HG03521 (cell line): ENCODE results near the gene NAA15.
A peak's percentile ranks its signal among the peaks of the same experiment; 100 is the strongest.
"Not testable (repeated sequence)": the region's sequence is repeated elsewhere in the genome, so short reads cannot be mapped to it uniquely, and the experiment has no call there.

ENCODE experiments used
- ATAC-seq: cut with Tn5 transposase; IDR thresholded peaks from one replicate; pipeline ENCODE4 v1.9.1; 2021; ENCODE audit warnings: mild to moderate bottlenecking, moderate library complexity; ENCODE audit not compliant: unreplicated experiment

Gene NAA15

GRCh38 chr4:139295942-139296299 lies 5.4 kb upstream of the NAA15 start:
- no peak for ATAC-seq

- ATAC-seq = no peak
Measured at GRCh38 chr4:139297001-139297410, 4.3 kb upstream of the NAA15 start.

DNA sequence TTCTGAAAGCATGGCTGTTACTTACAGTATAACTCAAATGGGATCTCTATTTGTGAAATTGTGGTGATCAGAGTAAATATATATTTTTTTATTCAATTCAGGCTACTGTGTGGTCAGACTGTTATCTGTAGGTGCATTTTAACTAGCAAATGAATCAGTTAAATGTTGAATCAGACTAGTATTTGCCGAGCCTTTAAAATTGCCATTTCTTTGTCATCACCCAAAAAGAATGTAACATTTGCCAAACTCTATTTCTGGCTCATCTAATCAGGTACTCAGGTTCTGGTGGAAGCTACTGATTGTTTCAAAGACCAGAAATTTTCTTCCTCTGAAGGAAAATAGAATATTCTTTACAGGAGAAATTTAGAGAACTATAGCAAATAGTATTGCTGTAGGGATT lies 1.8 kb upstream of the NAA15 start:
- no peak for ATAC-seq

- ATAC-seq = no peak
Measured at GRCh38 chr4:139300431-139301112, 733 bp upstream of the NAA15 start.

DNA sequence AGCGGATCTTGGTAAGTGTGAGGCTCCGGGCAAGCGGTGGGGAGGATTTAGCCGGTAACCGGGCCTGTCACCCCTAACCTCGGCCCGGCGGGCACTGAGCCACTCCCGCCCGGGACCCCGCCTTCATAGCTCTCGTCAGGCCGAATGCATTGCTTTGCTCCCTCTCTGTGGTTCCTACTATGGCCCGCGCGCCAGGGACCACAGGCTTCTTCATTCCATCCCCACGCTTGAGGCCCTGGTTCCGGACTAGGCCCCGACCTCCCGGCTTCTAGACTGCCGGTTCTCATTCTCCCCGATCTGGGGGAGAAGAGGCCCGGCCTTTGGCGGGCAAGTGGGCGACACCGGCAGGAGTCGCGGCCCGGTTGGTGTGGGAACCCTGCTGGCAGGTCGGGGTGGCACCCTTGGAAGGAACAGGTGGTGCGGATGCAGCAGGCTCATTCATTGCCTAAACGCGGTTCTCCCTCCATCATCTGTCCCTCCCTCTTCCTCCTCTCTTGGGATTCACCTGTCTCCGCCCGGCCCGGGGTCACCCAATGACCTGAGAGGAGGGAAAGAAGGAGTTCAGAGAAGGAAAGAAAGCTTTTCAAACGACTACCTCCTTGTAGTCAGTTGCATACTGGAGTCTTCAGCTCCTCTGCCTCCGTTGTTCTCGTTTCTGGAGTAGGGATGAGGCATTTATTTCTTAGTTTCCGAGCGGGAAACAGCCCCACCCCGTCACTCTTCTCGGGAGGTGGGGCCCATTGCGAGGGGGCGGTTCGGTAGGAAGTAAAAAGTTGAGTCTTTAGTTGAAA lies 711 bp downstream of the NAA15 start, which contains the start of gene NDUFC1:
Gene NDUFC1, minus strand, starts transcription at position 657 of the 791 bp plus-strand sequence. CDS start 6,679 bp downstream, outside the sequence.
- peak; percentile 35 for ATAC-seq

- no peak for ATAC-seq
Measured at GRCh38 chr4:139304920-139305319, 3.6 kb downstream of the NAA15 start.

GRCh38 chr4:139311909-139312308 lies 10.6 kb downstream of the NAA15 start:
- ATAC-seq = no peak

GRCh38 chr4:139312552-139313332 lies 11.4 kb downstream of the NAA15 start:
- no peak for ATAC-seq

DNA sequence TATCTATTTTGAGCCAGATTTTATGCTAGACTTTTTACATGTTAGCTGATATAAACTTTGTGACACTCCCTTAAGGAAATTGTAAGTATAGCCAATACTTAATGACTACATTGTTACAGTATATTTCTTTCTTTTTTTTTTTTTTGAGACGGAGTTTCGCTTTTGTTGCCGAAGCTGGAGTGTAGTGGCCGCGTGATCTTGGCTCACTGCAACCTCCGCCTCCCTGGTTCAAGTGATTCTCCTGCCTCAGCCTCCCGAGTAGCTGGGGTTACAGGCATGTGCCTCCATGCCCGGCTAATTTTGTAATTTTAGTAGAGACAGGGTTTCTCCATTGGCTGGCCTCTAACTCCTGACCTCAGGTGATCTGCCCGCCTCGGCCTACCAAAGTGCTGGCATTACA lies 12.1 kb downstream of the NAA15 start:
- ATAC-seq = not testable (repeated sequence)

DNA sequence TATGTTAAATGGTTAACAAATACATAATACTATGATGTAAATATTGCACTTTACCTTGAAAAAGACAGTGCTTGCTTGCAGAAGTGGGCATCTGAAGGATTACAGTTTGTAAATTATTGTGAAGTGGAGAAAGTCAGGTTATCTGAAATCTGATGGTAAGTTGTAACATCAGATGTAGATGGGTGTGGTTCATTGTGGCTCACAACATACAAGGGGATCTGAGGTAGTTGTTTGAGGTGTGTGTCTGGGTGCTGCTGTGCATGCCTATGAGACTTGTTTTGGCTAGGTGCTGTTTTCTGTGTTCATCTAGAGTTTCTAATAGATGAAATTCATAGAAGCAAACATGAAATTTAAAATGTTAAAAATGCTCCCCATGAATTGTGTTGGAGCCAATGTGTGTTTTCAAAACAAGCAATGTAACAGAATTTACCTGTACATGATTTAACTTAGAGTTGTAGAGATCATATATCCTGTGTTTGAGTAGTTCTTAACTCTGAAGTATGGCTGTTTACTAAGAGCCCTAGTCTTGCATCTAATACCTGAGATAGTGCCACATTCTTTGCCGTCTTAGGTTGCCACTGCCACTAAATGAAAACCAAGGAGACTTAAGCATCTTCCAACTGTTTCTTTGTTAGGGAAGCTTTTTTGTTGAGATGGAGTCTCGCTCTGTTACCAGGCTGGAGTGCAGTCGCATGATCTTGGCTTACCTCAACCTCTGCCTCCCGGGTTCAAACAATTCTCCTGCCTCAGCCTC lies 12.9 kb downstream of the NAA15 start:
- no peak for ATAC-seq

- peak; percentile 63 for ATAC-seq
Measured at GRCh38 chr4:139315221-139315675, 13.9 kb downstream of the NAA15 start.

DNA sequence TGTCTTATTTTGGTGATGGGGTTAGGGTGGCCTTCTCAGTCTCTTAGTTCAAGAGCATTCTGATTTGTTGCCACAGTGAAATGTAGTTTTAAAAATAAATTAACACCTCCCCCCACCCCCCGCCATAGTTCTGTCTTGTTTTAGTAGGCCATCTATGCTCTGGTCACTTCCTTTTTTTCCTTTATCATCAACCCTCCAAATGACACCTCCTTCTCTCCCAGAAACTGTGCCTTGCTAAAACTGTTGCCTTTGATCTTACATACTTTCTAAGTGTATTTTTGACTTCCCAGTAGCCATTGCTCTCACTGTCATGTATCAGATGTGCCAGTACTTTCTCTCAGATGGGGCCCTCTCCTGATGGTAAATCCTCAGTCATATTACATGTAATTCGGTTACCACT lies 15.4 kb downstream of the NAA15 start:
- ATAC-seq = no peak

DNA sequence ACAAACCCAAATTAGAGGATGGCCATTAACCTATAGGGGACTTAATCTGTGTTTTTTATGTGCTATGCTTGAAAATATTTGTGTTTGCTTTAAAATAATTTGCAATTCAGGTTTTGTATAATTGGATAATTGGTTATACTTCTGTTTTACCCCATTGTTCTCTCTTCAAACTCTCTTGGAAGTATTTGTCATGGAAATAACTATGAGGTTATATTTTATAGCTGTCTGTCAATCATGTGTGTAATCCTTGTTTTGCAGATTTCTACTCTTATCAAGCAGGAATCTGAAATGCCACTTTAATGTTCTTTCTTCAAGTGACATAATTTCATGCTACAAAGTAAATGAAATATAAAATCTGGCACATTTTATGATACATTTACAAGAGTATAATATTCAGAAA lies 16.3 kb downstream of the NAA15 start:
- no peak for ATAC-seq

GRCh38 chr4:139319571-139319970 lies 18.3 kb downstream of the NAA15 start:
- no peak for ATAC-seq

DNA sequence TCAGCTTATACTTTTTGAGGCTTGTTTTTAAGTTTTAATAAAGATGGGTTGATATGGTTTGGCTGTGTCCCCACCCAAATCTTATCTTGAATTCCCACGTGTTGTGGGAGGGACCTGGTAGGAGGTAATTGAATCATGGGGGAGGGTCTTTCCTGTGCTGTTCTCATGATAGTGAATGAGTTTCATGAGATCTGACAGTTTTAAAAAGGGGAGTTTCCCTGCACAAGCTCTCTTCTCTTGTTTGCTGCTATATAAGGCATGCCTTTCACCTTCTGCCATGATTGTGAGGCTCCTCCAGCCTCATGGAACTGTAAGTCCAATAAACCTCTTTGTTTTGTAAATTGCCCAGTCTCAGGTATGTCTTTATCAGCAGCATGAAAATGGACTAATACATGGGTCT lies 20.8 kb downstream of the NAA15 start:
- not testable (repeated sequence) for ATAC-seq

DNA sequence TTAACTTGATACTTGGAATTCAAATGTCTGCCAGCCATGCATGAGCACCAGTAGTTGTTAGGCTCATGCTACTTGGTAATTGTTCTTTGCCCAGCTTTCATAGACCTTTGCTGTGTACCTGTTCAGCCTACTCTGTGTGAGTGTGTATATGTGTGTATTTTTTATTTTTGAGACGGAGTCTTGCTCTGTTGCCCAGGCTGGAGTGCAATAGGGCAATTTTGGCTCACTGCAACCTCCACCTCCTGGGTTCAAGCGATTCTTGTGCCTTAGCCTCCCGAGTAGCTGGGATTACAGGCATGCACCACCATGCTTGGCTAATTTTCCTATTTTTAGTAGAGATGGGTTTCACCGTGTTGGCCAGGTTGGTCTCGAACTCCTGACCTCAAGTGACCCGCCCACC lies 21.2 kb downstream of the NAA15 start:
- not testable (repeated sequence) for ATAC-seq

GRCh38 chr4:139324620-139325019 lies 23.3 kb downstream of the NAA15 start:
- no peak for ATAC-seq

DNA sequence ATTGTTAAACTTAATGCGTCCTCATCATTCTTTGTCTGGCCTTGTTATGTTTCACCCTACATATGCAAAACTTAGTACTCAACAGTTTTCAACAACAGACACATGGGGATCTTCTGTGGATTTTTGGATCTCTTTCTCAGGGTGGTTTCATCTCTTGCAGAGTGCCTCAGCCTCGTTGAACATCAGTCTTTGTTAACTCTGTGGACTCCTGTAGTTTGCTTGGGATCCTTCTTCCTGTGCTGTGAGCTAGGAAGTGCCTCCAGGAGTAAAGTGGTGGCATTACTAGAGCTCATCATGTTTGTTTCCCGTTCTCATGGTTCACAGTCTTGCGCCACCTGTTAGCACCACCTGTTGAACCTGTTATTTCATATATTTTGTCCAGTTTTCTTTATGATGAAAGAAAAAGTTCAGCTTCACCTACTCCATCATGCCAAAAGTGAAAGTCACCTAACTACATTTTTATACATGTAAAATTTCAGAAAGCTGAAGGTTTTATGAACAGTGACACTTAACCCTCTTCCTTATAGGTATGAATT lies 28.4 kb downstream of the NAA15 start:
- no peak for ATAC-seq

- ATAC-seq = no peak
Measured at GRCh38 chr4:139330283-139330682, 29.0 kb downstream of the NAA15 start.

DNA sequence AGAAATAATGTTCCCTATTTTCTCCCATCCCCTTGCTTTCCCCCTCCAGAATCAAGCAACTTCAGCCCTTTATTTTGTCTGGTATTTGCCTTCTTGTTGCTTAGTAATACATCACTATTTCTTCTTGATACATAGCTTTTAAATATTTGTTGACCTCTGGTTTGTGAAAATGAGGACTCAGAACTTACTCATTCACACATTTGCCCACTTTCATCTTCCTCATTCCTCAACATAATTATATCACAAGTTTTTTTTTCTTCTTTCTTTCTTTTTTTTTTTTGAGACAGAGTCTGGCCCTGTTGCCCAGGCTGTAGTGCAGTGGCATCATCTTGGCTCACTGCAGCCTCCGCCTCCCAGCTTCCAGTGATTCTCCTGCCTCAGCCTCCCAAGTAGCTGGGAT lies 29.9 kb downstream of the NAA15 start:
- ATAC-seq = no peak
